GM18870 (cell line): ENCODE measurements around the gene GEMIN4.

Source experiments
- ATAC-seq: cut with Tn5 transposase; IDR thresholded peaks from one replicate; pipeline ENCODE4 v1.9.1; 2021; ENCODE audit warnings: moderate library complexity; ENCODE audit not compliant: unreplicated experiment

The GEMIN4 gene

GRCh38 chr17:744937-745336, 7.1 kb downstream of the GEMIN4 start:
- no peak for ATAC-seq

- ATAC-seq, result no peak
These were observed 8.9 kb downstream of the GEMIN4 start for GRCh38 chr17:743139-743538.

GRCh38 chr17:742147-742793, 9.8 kb downstream of the GEMIN4 start:
- no peak for ATAC-seq

GRCh38 chr17:740240-741017, 11.6 kb downstream of the GEMIN4 start:
- ATAC-seq, result peak; percentile 70

- ATAC-seq, result no peak
These were observed 14.4 kb downstream of the GEMIN4 start for GRCh38 chr17:737561-738113.

GRCh38 chr17:733743-734142, 18.3 kb downstream of the GEMIN4 start:
- ATAC-seq, result no peak

- no peak for ATAC-seq
These were observed 19.0 kb downstream of the GEMIN4 start for GRCh38 chr17:732902-733720.

GRCh38 chr17:732067-732901, 19.8 kb downstream of the GEMIN4 start, which contains the start of gene TLCD3A:
TSS of gene TLCD3A (plus strand) at chr17:732596. CDS start at chr17:732648, 52 bp downstream.
- no peak for ATAC-seq

- ATAC-seq, result no peak
These were observed 20.4 kb downstream of the GEMIN4 start for GRCh38 chr17:731644-732066.

- no peak for ATAC-seq
These were observed 23.2 kb downstream of the GEMIN4 start for GRCh38 chr17:728911-729310.

- no peak for ATAC-seq
These were observed 25.7 kb downstream of the GEMIN4 start for GRCh38 chr17:726271-726919.

- ATAC-seq, result no peak
These were observed 26.3 kb downstream of the GEMIN4 start for GRCh38 chr17:725746-726145.

- no peak for ATAC-seq
These were observed 27.0 kb downstream of the GEMIN4 start for GRCh38 chr17:725084-725483.

- no peak for ATAC-seq
These were observed 30.5 kb downstream of the GEMIN4 start for GRCh38 chr17:721540-721937.

GRCh38 chr17:720706-721539, 31.1 kb downstream of the GEMIN4 start:
- no peak for ATAC-seq

GRCh38 chr17:718075-718474, 34.0 kb downstream of the GEMIN4 start:
- no peak for ATAC-seq

GRCh38 chr17:708132-708531, 43.9 kb downstream of the GEMIN4 start:
- ATAC-seq, result no peak

GRCh38 chr17:705863-706262, 46.2 kb downstream of the GEMIN4 start:
- ATAC-seq, result no peak

- no peak for ATAC-seq
These were observed 47.1 kb downstream of the GEMIN4 start for GRCh38 chr17:705011-705410.
